B cell (primary cell): ENCODE results near the gene TMEM266. TPM values are rescaled to one million over a fixed set of nuclear protein-coding genes. Genes with fewer than 3 reads are reported as not detected.

Experiments
- ATAC-seq: fragments of 200-7000 bp; cut with Tn5 transposase; one replicate; pipeline ENCODE4 v1.10.0; 2021; ENCODE audit warnings: low read depth, mild to moderate bottlenecking, moderate number of reproducible peaks, moderate library complexity
- CTCF ChIA-PET: fragments of 350-600 bp; sonication (Branson Sonifier 250); formaldehyde crosslinking; loops from one replicate; lab custom pipeline; 2021; ENCODE audit warnings: antibody characterized with exemption, inconsistent platforms; lab: Charles Lee
- POLR2A ChIA-PET: fragments of 350-600 bp; sonication (Branson Sonifier 250); formaldehyde crosslinking; loops from one replicate; lab custom pipeline; 2021; ENCODE audit warnings: antibody characterized with exemption; lab: Charles Lee
- DNase-seq: peaks from one replicate; pipeline ENCODE4 v3.0.0; 2013
- H2AFZ ChIP-seq: 2 replicates; pipeline ENCODE4 v1.6.1; 2012; ENCODE audit warnings: mild to moderate bottlenecking, low read depth, low read length; ENCODE audit not compliant: insufficient read depth, poor library complexity, severe bottlenecking
- H3K27ac ChIP-seq, 2 donors: 1 replicate in 1 of 2; 2 replicates in 1 of 2; pipeline ENCODE4 v1.5.1; 2012 to 2013; ENCODE audit warnings: low read length in 2 of 2, mild to moderate bottlenecking in 2 of 2, moderate library complexity in 1 of 2
- H3K27me3 ChIP-seq, 4 experiments: fragments of 200-600 bp in 1 of 4; sonication (generic) in 1 of 4; replicated peaks in 1 of 4; 1 replicate in 2 of 4; 2 replicates in 2 of 4; pipeline versions ENCODE4 v1.6.1 to v1.7.0; 2013 to 2016; ENCODE audit warnings: low read length in 3 of 4, mild to moderate bottlenecking in 2 of 4, mixed read lengths in 1 of 4, moderate library complexity in 1 of 4; ENCODE audit not compliant: insufficient read depth in 4 of 4, control insufficient read depth in 3 of 4; ENCODE audit errors: control extremely low read depth in 1 of 4
- H3K36me3 ChIP-seq, 2 experiments: replicated peaks in 1 of 2; 1 replicate in 1 of 2; 2 replicates in 1 of 2; pipeline versions ENCODE4 v1.6.1 to v1.7.1; 2013; ENCODE audit warnings: low read length in 1 of 2; ENCODE audit not compliant: insufficient read depth in 2 of 2, control insufficient read depth in 1 of 2; ENCODE audit errors: control extremely low read depth in 1 of 2, extremely low read depth in 1 of 2
- H3K4me1 ChIP-seq, 2 donors: fragments of 200-600 bp in 1 of 2; sonication (generic) in 1 of 2; 1 replicate in 1 of 2; 2 replicates in 1 of 2; pipeline versions ENCODE4 v1.5.1 to v1.6.1; 2013 to 2017; ENCODE audit warnings: low read length in 2 of 2; ENCODE audit not compliant: control insufficient read depth in 2 of 2, insufficient read depth in 2 of 2
- H3K4me2 ChIP-seq: replicated peaks from 2 replicates; pipeline ENCODE3; 2012; ENCODE audit warnings: mild to moderate bottlenecking, low read depth, low read length; ENCODE audit not compliant: poor library complexity, severe bottlenecking
- H3K4me3 ChIP-seq, 5 experiments: fragments of 200-600 bp in 1 of 5; sonication (generic) in 1 of 5; 1 replicate in 3 of 5; 2 replicates in 2 of 5; pipeline versions ENCODE4 v1.5.1 to v1.7.0; 2011 to 2016; ENCODE audit warnings: low read length in 4 of 5, mild to moderate bottlenecking in 4 of 5, low read depth in 2 of 5, control low read depth in 1 of 5, moderate library complexity in 1 of 5; ENCODE audit not compliant: insufficient read depth in 1 of 5; ENCODE audit errors: control extremely low read depth in 1 of 5, extremely low read depth in 1 of 5
- H3K79me2 ChIP-seq: fragments of 200-600 bp; sonication (generic); one replicate; pipeline ENCODE4 v1.6.0; 2016; ENCODE audit warnings: low read length; ENCODE audit not compliant: control insufficient read depth, insufficient read depth
- H3K9ac ChIP-seq: fragments of 200-600 bp; sonication (generic); 2 replicates; pipeline ENCODE4 v1.6.1; 2017; ENCODE audit warnings: mild to moderate bottlenecking, low read length, moderate library complexity
- H3K9me3 ChIP-seq, 3 donors: one replicate each; pipeline versions ENCODE4 v1.6.1 to v1.7.1; 2013; ENCODE audit warnings: low read length in 2 of 3; ENCODE audit not compliant: control insufficient read depth in 2 of 3, insufficient read depth in 1 of 3; ENCODE audit errors: control extremely low read depth in 1 of 3
- H4K20me1 ChIP-seq: 2 replicates; pipeline ENCODE4 v1.6.0; 2012; ENCODE audit warnings: mild to moderate bottlenecking, low read length; ENCODE audit not compliant: insufficient read depth, control insufficient read depth, poor library complexity, severe bottlenecking
- H3K27ac Mint-ChIP-seq: one replicate; pipeline ENCODE4 v1.8.0; 2021; ENCODE audit warnings: mixed read lengths
- H3K27me3 Mint-ChIP-seq: one replicate; pipeline ENCODE4 v1.8.0; 2021; ENCODE audit warnings: mixed read lengths
- H3K4me1 Mint-ChIP-seq: one replicate; pipeline ENCODE4 v1.8.0; 2021; ENCODE audit warnings: mixed read lengths
- H3K4me3 Mint-ChIP-seq: one replicate; pipeline ENCODE4 v1.8.0; 2021; ENCODE audit warnings: mixed read lengths
- H3K9me3 Mint-ChIP-seq: one replicate; pipeline ENCODE4 v1.8.0; 2022; ENCODE audit warnings: mixed read lengths; ENCODE audit not compliant: insufficient read depth
- EZH2 ChIP-seq: IDR thresholded peaks from 2 replicates; pipeline ENCODE4 v1.6.1; 2012; ENCODE audit warnings: borderline replicate concordance, low read depth, mild to moderate bottlenecking, moderate library complexity, low read length; ENCODE audit not compliant: insufficient read depth, poor library complexity, severe bottlenecking
- WGBS: methylation state at CpG from one replicate; pipeline ENCODE4 v1.1.5; 2013; ENCODE audit warnings: missing lambda C conversion rate; ENCODE audit not compliant: insufficient coverage; 5-methylcytosine and 5-hydroxymethylcytosine counted together
- intact Hi-C: fragments of 100-400 bp; cut with micrococcal nuclease; formaldehyde crosslinking; loops from one replicate; pipeline ENCODE4 v1.10.0; 2022
- polyA plus RNA-seq: library from polyadenylated mRNA; depleted of rRNA; stranded (reverse); fragments of >200 nt; gene quantifications from 2 replicates; pipeline ENCODE4 v1.2.3, GENCODE V29; 2012
- total RNA-seq, 2 donors: library from RNA; stranded (reverse); fragments of 120-200 nt in 1 of 2; gene quantifications; 1 replicate in 1 of 2; 2 replicates in 1 of 2; pipeline versions ENCODE4 v1.2.3 to v1.2.4, GENCODE V29; 2013 to 2022
- TF ChIP-seq, protein P1 (sequence below): fragments of 200-600 bp; IDR thresholded peaks from one replicate; pipeline ENCODE4 v1.8.0; 2022; ENCODE audit warnings: antibody characterized with exemption, mild to moderate bottlenecking

Gene TMEM266
- total and polyA plus RNA-seq, 2 donors (not counting 1 experiment from before 2014, with no cell fraction given), result not detected

DNA sequence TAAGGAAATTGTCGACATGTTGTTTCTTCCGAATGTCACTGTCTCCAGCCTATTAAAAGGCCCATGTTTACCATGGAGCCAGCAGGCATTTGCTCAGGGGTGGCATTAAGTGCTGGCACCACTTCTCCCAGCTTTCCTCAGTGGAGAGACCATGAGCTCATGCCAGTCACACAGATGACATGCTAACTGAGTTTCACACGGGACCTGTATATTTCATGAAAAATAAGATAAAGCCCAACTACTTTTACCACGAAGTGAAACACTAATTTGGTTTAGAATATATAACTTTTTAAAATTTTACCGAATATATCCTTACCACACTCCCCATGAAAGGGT is 158.1 kb downstream of the TMEM266 start:
- ChIA-PET POLR2A (no interaction called here), CTCF (no interaction called here)
- Histone ChIP-seq H3K4me1 (no peaks in the 10 kb centered on the region), H3K4me3 (no peak overlapping the region), H3K79me2 (no peaks in the 10 kb centered on the region), H3K9me3 (no peaks in the 10 kb centered on the region), H3K36me3 (peaks cover 0 to 54% of the 10 kb centered on the region in 2 experiments), H3K27me3 (no peaks in the 10 kb centered on the region), H3K4me2 (no peak overlapping the region), H2AFZ (no peak overlapping the region), H4K20me1 (no peaks in the 10 kb centered on the region), H3K27ac (no peak overlapping the region), H3K9ac (no peak overlapping the region)
- intact Hi-C loops, result no loop called here
- no peaks in the 10 kb centered on the region for H3K27me3 Mint-ChIP-seq
- ATAC-seq (no peak), DNase-seq (no peak)
- no peak overlapping the region for H3K4me3 Mint-ChIP-seq
- H3K4me1 Mint-ChIP-seq, result no peaks in the 10 kb centered on the region
- 100% methylated on average over 2 of the region's 5 CpGs for WGBS
- no peak for TF ChIP-seq EZH2
- TF ChIP-seq, protein P1, sequence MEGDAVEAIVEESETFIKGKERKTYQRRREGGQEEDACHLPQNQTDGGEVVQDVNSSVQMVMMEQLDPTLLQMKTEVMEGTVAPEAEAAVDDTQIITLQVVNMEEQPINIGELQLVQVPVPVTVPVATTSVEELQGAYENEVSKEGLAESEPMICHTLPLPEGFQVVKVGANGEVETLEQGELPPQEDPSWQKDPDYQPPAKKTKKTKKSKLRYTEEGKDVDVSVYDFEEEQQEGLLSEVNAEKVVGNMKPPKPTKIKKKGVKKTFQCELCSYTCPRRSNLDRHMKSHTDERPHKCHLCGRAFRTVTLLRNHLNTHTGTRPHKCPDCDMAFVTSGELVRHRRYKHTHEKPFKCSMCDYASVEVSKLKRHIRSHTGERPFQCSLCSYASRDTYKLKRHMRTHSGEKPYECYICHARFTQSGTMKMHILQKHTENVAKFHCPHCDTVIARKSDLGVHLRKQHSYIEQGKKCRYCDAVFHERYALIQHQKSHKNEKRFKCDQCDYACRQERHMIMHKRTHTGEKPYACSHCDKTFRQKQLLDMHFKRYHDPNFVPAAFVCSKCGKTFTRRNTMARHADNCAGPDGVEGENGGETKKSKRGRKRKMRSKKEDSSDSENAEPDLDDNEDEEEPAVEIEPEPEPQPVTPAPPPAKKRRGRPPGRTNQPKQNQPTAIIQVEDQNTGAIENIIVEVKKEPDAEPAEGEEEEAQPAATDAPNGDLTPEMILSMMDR, result no peak
- H3K27ac Mint-ChIP-seq, result no peak overlapping the region
- H3K9me3 Mint-ChIP-seq, result no peaks in the 10 kb centered on the region

DNA sequence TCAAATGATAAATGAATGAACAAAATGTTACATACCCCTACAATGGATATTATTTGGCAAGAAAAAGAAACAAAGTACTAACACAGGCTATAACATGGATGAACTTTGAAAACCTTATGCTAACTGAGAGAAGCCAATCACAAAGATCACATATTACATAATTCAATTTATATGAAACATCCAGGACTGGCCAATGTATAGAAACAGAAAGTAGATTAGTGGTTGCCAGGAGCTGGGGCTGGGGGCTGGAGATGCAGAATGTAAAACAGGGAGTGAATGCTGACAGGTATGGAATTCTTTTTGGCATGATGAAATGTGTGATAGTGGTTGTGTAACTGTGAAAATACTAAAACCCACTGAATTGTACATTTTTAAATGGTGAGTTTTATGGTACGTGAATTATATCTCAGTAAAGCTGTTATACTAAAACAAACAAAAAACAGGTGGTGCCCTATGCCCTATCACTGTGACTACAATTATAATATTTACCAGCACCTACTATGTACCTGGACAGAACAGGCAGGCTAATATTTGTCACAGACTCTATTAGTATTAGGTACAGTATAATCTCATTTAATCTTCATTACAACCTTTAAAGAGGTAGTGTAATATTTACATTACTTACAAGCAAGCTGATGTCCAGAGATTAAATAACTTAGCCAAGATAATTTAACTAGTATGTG is 161.4 kb downstream of the TMEM266 start:
- Mint-ChIP-seq H3K27ac (no peak overlapping the region), H3K4me3 (no peak overlapping the region), H3K4me1 (no peaks in the 10 kb centered on the region), H3K9me3 (no peaks in the 10 kb centered on the region), H3K27me3 (no peaks in the 10 kb centered on the region)
- WGBS, result no CpG with 5 or more reads among the region's 1 CpG
- no peak for TF ChIP-seq EZH2
- TF ChIP-seq, protein P1, result no peak
- Histone ChIP-seq H2AFZ (no peak overlapping the region), H3K4me3 (no peak overlapping the region), H3K4me2 (no peak overlapping the region), H4K20me1 (no peaks in the 10 kb centered on the region), H3K79me2 (no peaks in the 10 kb centered on the region), H3K36me3 (peaks cover 2 to 44% of the 10 kb centered on the region in 2 experiments), H3K27me3 (no peaks in the 10 kb centered on the region), H3K9ac (no peak overlapping the region), H3K27ac (no peak overlapping the region), H3K4me1 (no peaks in the 10 kb centered on the region), H3K9me3 (no peaks in the 10 kb centered on the region)
- POLR2A ChIA-PET, result no interaction called here
- CTCF ChIA-PET, result no interaction called here
- no peak for DNase-seq
- intact Hi-C loops, result no loop called here
- ATAC-seq, result no peak
